Aorta (tissue), 5 donors: ENCODE data around the gene PACS2. TPM values are rescaled to one million over a fixed set of nuclear protein-coding genes. Genes with fewer than 3 reads are reported as not detected.

Source experiments
- ATAC-seq: fragments of 200-7000 bp; cut with Tn5 transposase; one replicate; pipeline ENCODE4 v1.9.1; 2022; ENCODE audit warnings: moderate library complexity; ENCODE audit not compliant: low FRiP score
- DNase-seq, 2 donors: peaks; one replicate each; pipeline ENCODE4 v3.0.0-alpha.2; 2020
- H3K27ac ChIP-seq, 2 donors: one replicate each; pipeline ENCODE4 v1.5.1; 2013; ENCODE audit warnings: low read length in 2 of 2, mild to moderate bottlenecking in 2 of 2, moderate library complexity in 2 of 2, control low read depth in 1 of 2, inconsistent platforms in 1 of 2, low read depth in 1 of 2
- H3K27me3 ChIP-seq, 2 donors: one replicate each; pipeline ENCODE4 v1.6.1; 2013; ENCODE audit warnings: control low read depth in 1 of 2, low read length in 1 of 2, mild to moderate bottlenecking in 1 of 2, moderate library complexity in 1 of 2; ENCODE audit not compliant: insufficient read depth in 2 of 2, control insufficient read depth in 1 of 2
- H3K36me3 ChIP-seq, 2 donors: one replicate each; pipeline ENCODE4 v1.6.1; 2013; ENCODE audit warnings: control low read depth in 1 of 2, low read length in 1 of 2, mild to moderate bottlenecking in 1 of 2; ENCODE audit not compliant: insufficient read depth in 2 of 2, control insufficient read depth in 1 of 2
- H3K4me1 ChIP-seq, 2 donors: one replicate each; pipeline ENCODE4 v1.6.1; 2013; ENCODE audit warnings: low read length in 2 of 2, control low read depth in 1 of 2, mild to moderate bottlenecking in 1 of 2, moderate library complexity in 1 of 2; ENCODE audit not compliant: insufficient read depth in 2 of 2, control insufficient read depth in 1 of 2
- H3K4me3 ChIP-seq, 2 donors: one replicate each; pipeline ENCODE4 v1.5.1; 2013; ENCODE audit warnings: low read length in 2 of 2, control low read depth in 1 of 2, mild to moderate bottlenecking in 1 of 2
- H3K9me3 ChIP-seq: one replicate; pipeline ENCODE4 v1.6.1; 2013; ENCODE audit warnings: mild to moderate bottlenecking, low read length; ENCODE audit not compliant: control insufficient read depth
- WGBS, 2 donors: extraction: QIAGEN DNeasy Blood & Tissue Kit; methylation state at CpG; one replicate each; pipeline ENCODE4 v1.1.7; 2013; 5-methylcytosine and 5-hydroxymethylcytosine counted together
- intact Hi-C, 2 donors: fragments of 100-400 bp; cut with DNase I; formaldehyde crosslinking; loops; one replicate each; pipeline versions ENCODE4 v1.14.2 to v1.15.0; 2022
- polyA plus RNA-seq, 2 donors: library from polyadenylated mRNA; stranded (reverse); fragments of 200-250 nt; gene quantifications; one replicate each; pipeline ENCODE4 v1.2.3, GENCODE V29; 2013
- total RNA-seq, 2 donors: library from RNA; stranded (reverse); fragmentation: NEBNext Ultra II Directional; extraction: Animal tissue kit (Norgen Biotek cat#: 25700); gene quantifications; one replicate each; pipeline ENCODE4 v1.2.1, GENCODE V29; 2021
- donor health status: healthy with polysubstance abuse.
- donor health status: Bipolar disorder and iron deficiency.
- donor health status: DM: no; HTN: no; CAD: no.
- donor health status: DM: no; HTN: no; CAD: no.
- donor health status: DM: yes; HTN: yes; CAD: no.

Gene PACS2
- total and polyA plus RNA-seq, 4 donors, result 17.2 to 140 (median 84.9) TPM

- H3K27me3 ChIP-seq, result no peaks in the 10 kb centered on the region
- DNase-seq, result no peak
- H3K9me3 ChIP-seq, result no peaks in the 10 kb centered on the region
- H3K4me3 ChIP-seq, result no peak overlapping the region
- intact Hi-C loops, result loop anchor here in 1 of 2 donors (5.0 kb wide), 1 partner anchor 40 kb away; no protein-coding TSS in a partner anchor
- H3K36me3 ChIP-seq, result no peaks in the 10 kb centered on the region
- H3K27ac ChIP-seq, result no peak overlapping the region
- no peaks in the 10 kb centered on the region for H3K4me1 ChIP-seq
- whole genome bisulfite sequencing, 2 donors, result 83 to 87% methylated on average over 17 of the region's 17 CpGs
- ATAC-seq, result no peak
These were observed 97.6 kb downstream of the PACS2 start for GRCh38 chr14:105411985-105412770.

GRCh38 chr14:105412771-105413543, 98.4 kb downstream of the PACS2 start:
- no peaks in the 10 kb centered on the region for H3K4me1 ChIP-seq
- no peaks in the 10 kb centered on the region for H3K36me3 ChIP-seq
- 68 to 71% methylated on average over 8 of the region's 8 CpGs for WGBS, 2 donors
- intact Hi-C loops, result loop anchor here in 1 of 2 donors (5.0 kb wide), 1 partner anchor 41 kb away; no protein-coding TSS in a partner anchor
- H3K4me3 ChIP-seq, result no peak overlapping the region
- no peaks in the 10 kb centered on the region for H3K27me3 ChIP-seq
- H3K27ac ChIP-seq, result no peak overlapping the region
- DNase-seq (no peak), ATAC-seq (no peak)
- no peaks in the 10 kb centered on the region for H3K9me3 ChIP-seq

GRCh38 chr14:105413544-105413886, 99.0 kb downstream of the PACS2 start:
- WGBS, 2 donors, result 10 to 22% methylated on average over 2 of the region's 2 CpGs
- DNase-seq, result no peak
- intact Hi-C loops, result loop anchor here in 1 of 2 donors (5.0 kb wide), 1 partner anchor 41 kb away; no protein-coding TSS in a partner anchor
- Histone ChIP-seq H3K36me3 (no peaks in the 10 kb centered on the region), H3K27me3 (no peaks in the 10 kb centered on the region), H3K4me3 (no peak overlapping the region), H3K4me1 (no peaks in the 10 kb centered on the region), H3K27ac (no peak overlapping the region), H3K9me3 (no peaks in the 10 kb centered on the region)
- no peak for ATAC-seq

- Histone ChIP-seq H3K27me3 (no peaks in the 10 kb centered on the region), H3K36me3 (no peaks in the 10 kb centered on the region), H3K9me3 (no peaks in the 10 kb centered on the region), H3K27ac (no peak overlapping the region), H3K4me3 (peak overlapping the region in 1 of 2 donors; percentile 10), H3K4me1 (no peaks in the 10 kb centered on the region)
- ATAC-seq (peak; percentile 81), DNase-seq (peak; percentile 86 to 94)
- intact Hi-C loops, result loop anchor here in 1 of 2 donors (5.0 kb wide), 1 partner anchor 42 kb away; no protein-coding TSS in a partner anchor
- WGBS, 2 donors, result 18 to 22% methylated on average over 54 to 79 of the region's 79 CpGs
These were observed 100.2 kb downstream of the PACS2 start for GRCh38 chr14:105414456-105415371.

- no peaks in the 10 kb centered on the region for H3K9me3 ChIP-seq
- no peak for ATAC-seq
- intact Hi-C loops, result no loop called here
- H3K4me1 ChIP-seq, result no peaks in the 10 kb centered on the region
- DNase-seq, result no peak
- 61 to 62% methylated on average over 25 of the region's 25 CpGs for WGBS, 2 donors
- no peaks in the 10 kb centered on the region for H3K27me3 ChIP-seq
- H3K36me3 ChIP-seq, result no peaks in the 10 kb centered on the region
- H3K4me3 ChIP-seq, result no peak overlapping the region
- H3K27ac ChIP-seq, result no peak overlapping the region
These were observed 101.2 kb downstream of the PACS2 start for GRCh38 chr14:105415481-105416428.

GRCh38 chr14:105416671-105417070, 102.1 kb downstream of the PACS2 start:
- H3K9me3 ChIP-seq, result no peaks in the 10 kb centered on the region
- no peaks in the 10 kb centered on the region for H3K4me1 ChIP-seq
- H3K27me3 ChIP-seq, result no peaks in the 10 kb centered on the region
- H3K4me3 ChIP-seq, result no peak overlapping the region
- intact Hi-C loops, result no loop called here
- no peaks in the 10 kb centered on the region for H3K36me3 ChIP-seq
- no peak for DNase-seq
- no peak overlapping the region for H3K27ac ChIP-seq
- no peak for ATAC-seq
- 98% methylated on average over 11 of the region's 11 CpGs for WGBS, 2 donors

- H3K27me3 ChIP-seq, result no peaks in the 10 kb centered on the region
- H3K27ac ChIP-seq, result no peak overlapping the region
- 91 to 97% methylated on average over 3 of the region's 3 CpGs for WGBS, 2 donors
- H3K9me3 ChIP-seq, result no peaks in the 10 kb centered on the region
- ATAC-seq, result no peak
- intact Hi-C loops, result no loop called here
- H3K4me3 ChIP-seq, result no peak overlapping the region
- H3K4me1 ChIP-seq, result no peaks in the 10 kb centered on the region
- DNase-seq, result no peak
- no peaks in the 10 kb centered on the region for H3K36me3 ChIP-seq
These were observed 103.2 kb downstream of the PACS2 start for GRCh38 chr14:105417690-105418121.
